ENCODE measurements around the gene KRTAP17-1.
"Not testable (repeated sequence)": the region's sequence is repeated elsewhere in the genome, so short reads cannot be mapped to it uniquely, and the experiment has no call there.

KRTAP17-1 gene

GRCh38 chr17:41315204-41315794, at the start of gene KRTAP17-1:
TSS of gene KRTAP17-1 (minus strand) at chr17:41315710. CDS start at chr17:41315650, 60 bp downstream.
- no peak for DNase-seq (ENCODE audit: low spot score)

- no peak for DNase-seq (ENCODE audit: low spot score)
Observed at GRCh38 chr17:41363881-41364280, 48.4 kb upstream of the KRTAP17-1 start.

- DNase-seq (ENCODE audit: low spot score), result no peak
Observed at GRCh38 chr17:41360296-41360995, 44.9 kb upstream of the KRTAP17-1 start.

GRCh38 chr17:41354536-41354935, 39.0 kb upstream of the KRTAP17-1 start:
- DNase-seq (ENCODE audit: low spot score), result no peak

GRCh38 chr17:41352597-41353366, 37.3 kb upstream of the KRTAP17-1 start:
- DNase-seq (ENCODE audit: low spot score), result no peak

GRCh38 chr17:41351177-41351576, 35.7 kb upstream of the KRTAP17-1 start:
- DNase-seq (ENCODE audit: low spot score), result no peak

GRCh38 chr17:41350381-41350878, 34.9 kb upstream of the KRTAP17-1 start, which contains the start of gene KRT33A:
TSS of gene KRT33A (minus strand) at chr17:41350828. CDS start at chr17:41350767, 61 bp downstream.
- DNase-seq (ENCODE audit: low spot score), result not testable (repeated sequence)

GRCh38 chr17:41347869-41348760, 32.6 kb upstream of the KRTAP17-1 start:
- DNase-seq (ENCODE audit: low spot score), result no peak

- DNase-seq (ENCODE audit: low spot score), result not testable (repeated sequence)
Observed at GRCh38 chr17:41346421-41346820, 30.9 kb upstream of the KRTAP17-1 start.

- DNase-seq (ENCODE audit: low spot score), result no peak
Observed at GRCh38 chr17:41345992-41346391, 30.5 kb upstream of the KRTAP17-1 start.

GRCh38 chr17:41343029-41343428, 27.5 kb upstream of the KRTAP17-1 start:
- DNase-seq (ENCODE audit: low spot score), result no peak

- DNase-seq (ENCODE audit: low spot score), result no peak
Observed at GRCh38 chr17:41340934-41341861, 25.7 kb upstream of the KRTAP17-1 start.

GRCh38 chr17:41340494-41340893, 25.0 kb upstream of the KRTAP17-1 start:
- DNase-seq (ENCODE audit: low spot score), result no peak

GRCh38 chr17:41339571-41340172, 24.2 kb upstream of the KRTAP17-1 start:
- no peak for DNase-seq (ENCODE audit: low spot score)

GRCh38 chr17:41338961-41339485, 23.5 kb upstream of the KRTAP17-1 start:
- no peak for DNase-seq (ENCODE audit: low spot score)

- no peak for DNase-seq (ENCODE audit: low spot score)
Observed at GRCh38 chr17:41335747-41336146, 20.2 kb upstream of the KRTAP17-1 start.

- no peak for DNase-seq (ENCODE audit: low spot score)
Observed at GRCh38 chr17:41334385-41335305, 19.1 kb upstream of the KRTAP17-1 start.

- no peak for DNase-seq (ENCODE audit: low spot score)
Observed at GRCh38 chr17:41333836-41334235, 18.3 kb upstream of the KRTAP17-1 start.

GRCh38 chr17:41333098-41333497, 17.6 kb upstream of the KRTAP17-1 start:
- no peak for DNase-seq (ENCODE audit: low spot score)

All from NAMALWA (cell line).